Stimulated activated CD4-positive, alpha-beta T cell treated with anti-CD3 and anti-CD28 coated beads, Interleukin-1b, Interleukin-23, amount 100 ng/mL, for 4 hours (primary cell): Measurements from ENCODE around the gene TEAD4.

Experiments
- DNase-seq, 2 donors: peaks; one replicate each; pipeline ENCODE4 v3.0.0-alpha.2; 2020; ENCODE audit warnings: low read depth in 2 of 2

The TEAD4 gene

DNA sequence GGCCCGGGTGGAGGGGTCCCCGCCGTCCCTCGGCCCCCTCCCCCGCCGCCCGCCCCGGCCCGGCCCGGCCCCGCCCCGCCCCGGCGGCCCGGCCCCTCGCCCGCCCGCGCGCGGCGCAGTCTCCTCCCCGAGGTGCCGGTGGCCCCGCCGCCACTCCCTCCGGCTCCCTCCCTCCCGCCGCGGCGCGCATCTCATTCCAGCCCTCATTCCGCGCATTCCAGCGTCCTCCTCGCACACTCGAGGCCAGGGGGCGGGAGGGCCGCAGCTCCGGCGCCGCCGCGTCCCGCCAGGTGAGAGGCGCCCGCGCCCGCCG is at the start of gene TEAD4:
Gene TEAD4, plus strand, starts transcription at position 206 of the 313 bp plus-strand sequence.
- DNase-seq: no peak

DNA sequence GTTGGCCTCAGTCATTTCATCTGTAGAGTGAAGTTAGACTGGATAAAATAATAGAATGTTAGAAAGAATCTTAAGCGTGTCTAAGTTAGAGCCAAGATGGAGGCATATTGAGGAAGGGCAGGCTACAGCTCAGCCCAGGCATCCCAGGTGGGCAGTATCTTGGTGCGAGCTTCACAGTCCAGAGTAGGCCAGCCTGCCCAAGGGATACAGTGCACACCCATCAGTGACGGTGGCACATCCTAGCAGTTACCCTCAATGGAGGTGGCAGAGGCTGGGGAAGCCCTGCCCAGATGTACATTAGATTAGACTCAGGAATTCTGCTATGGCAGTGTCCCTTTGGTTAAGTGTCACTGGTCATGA is 47.0 kb upstream of the TEAD4 start:
- DNase-seq: no peak

DNA sequence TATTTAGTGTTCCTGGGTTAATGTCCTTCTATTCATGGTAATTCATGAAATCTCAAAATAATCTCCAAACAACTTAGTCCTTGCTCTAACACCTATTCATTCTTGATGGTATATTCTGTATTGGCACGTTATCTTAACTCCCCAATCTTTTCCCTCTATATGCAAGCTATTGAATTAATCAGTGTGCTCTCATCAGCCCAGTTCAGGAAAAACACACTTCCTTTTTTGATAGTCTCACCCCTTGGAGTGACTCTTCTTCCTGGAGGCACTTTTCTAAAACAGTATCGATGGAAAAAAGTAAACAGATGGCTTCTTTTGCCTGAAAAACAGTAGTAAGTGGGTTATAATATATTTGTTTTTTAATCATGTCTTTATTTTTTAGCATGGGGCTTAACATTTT is 39.9 kb upstream of the TEAD4 start:
- no peak for DNase-seq

DNA sequence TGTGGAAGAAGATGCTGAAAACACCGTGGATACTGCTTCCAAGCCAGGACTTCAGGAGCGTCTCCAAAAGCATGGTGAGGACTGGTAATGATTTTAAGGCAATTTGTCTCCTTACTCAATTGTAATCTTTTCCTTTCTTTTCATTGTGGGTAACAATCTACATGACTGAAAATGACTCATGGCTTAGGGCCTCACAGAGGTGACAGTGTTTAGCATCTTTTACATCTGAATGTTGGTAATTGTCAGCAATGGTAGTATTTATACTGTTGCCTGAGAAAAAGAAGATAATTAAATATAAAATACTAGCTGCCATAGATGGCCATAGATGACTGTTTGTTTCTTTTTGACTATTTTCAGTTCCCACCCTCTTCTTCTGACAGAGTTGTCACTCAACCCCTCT is 36.9 kb upstream of the TEAD4 start:
- no peak for DNase-seq

DNA sequence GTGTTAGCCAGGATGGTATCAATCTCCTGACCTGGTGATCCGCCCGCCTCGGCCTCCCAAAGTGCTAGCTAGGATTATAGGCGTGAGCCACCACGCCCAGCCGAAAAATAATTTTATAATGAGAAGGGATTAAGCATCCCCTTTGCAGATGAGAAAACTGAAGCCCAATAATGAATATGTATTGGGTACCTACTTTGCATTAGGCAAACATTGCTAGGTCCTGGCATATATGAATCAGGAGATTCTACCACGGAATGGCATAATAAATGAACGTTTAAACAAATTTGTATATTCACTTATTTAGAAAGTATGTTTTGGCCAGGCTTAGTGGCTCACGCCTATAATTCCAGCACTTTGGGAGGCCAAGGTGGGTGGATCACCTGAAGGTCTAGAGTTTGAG is 36.1 kb upstream of the TEAD4 start:
- DNase-seq: no peak

DNA sequence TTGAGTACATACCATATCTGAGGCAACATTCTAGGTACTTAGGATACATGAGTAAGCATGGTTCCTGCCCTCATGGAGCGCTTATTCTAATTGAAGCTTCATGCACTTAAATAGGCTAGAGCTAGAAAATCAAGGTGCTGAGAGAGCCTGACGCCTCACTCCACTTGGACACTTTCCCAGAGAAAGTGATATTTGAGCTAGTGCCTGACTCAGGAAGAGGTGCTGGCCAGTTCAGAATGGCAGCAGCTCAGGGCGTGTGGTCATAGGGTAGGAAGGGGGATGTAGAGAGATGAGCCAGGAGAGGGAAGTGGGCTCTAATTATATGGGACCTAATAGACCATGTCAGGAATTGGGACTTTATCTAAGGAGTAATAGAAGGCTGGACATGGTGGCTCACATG is 35.2 kb upstream of the TEAD4 start:
- DNase-seq: no peak

DNA sequence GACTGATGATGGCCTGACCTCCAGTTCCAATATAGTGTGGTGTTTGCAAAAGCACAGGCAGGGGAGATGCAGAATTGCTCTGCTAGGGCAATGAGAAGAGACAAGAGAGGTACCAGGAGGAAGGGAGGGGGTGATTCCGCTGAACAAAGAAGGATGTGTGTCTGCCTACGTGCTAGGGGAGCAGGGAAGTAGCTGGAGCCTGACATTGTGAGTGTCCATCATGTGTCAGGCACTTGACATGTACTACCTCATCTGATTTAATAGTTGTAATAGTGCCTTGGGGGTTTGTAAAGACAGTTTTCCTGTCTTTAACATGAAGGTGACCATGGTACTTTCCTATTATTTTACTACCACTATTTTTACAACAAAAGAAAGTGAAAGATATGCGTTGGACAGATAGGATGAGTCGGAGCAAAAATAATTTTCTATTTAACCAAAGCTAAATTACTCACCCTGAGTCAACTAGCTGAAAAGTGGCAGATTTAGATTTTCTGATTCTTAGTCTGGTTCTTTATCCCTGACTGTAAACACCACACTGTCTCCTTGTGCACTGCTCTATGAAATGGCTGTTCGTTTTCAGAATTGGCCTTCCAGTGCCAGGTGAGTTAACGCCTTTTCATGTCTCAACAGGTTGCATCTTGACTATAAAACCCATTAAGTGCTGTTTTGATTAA is 33.7 kb upstream of the TEAD4 start:
- DNase-seq: no peak

DNA sequence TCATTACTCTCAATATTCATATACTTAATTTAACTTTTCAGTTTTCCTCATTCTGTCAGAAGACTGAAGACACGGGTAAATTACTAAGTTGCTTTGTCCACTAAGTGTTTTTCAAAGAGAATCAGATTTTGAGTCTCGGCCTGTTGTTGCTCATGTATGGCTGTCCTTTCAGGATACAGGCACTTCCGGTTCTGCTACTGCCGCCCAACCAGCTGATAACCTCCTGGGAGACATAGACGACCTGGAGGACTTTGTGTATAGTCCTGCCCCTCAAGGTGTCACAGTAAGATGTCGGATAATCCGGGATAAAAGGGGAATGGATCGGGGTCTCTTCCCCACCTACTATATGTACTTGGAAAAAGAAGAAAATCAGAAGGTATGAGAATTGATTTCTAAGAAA is 28.3 kb upstream of the TEAD4 start:
- no peak for DNase-seq

DNA sequence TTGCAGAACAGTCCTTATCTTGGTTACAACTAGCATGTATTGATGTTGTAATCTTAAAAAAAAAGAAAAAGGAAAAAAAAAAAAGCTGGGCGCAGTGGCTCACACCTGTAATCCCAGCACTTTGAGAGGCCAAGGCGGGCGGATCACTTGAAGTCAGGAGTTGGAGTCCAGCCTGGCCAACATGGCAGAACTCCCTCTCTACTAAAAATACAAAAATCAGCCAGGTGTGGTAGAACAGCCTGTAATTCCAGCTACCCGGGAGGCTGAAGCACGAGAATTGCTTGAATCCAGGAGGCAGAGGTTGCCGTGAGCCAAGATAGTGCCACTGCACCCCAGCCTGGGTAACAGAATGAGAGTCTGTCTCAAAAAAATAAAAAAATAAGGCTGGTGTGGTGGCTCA is 25.6 kb upstream of the TEAD4 start:
- DNase-seq: no peak

DNA sequence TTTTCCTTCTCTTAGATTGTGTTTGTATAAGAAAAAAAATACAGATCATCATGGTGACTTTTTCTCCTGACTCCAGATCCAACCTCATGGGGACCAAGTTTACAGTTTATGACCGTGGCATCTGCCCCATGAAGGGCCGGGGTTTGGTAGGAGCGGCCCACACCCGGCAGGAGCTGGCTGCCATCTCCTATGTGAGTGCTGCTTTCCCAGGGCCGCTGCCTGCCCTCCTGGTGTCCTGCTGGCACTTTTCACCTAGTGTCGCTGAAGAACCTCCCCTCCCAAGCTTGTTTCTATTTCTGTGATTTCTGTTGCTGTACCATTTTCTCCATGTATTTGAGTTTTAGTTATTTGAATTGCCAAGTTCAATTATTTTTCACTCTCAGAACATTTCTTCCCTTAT is 24.8 kb upstream of the TEAD4 start:
- no peak for DNase-seq

DNA sequence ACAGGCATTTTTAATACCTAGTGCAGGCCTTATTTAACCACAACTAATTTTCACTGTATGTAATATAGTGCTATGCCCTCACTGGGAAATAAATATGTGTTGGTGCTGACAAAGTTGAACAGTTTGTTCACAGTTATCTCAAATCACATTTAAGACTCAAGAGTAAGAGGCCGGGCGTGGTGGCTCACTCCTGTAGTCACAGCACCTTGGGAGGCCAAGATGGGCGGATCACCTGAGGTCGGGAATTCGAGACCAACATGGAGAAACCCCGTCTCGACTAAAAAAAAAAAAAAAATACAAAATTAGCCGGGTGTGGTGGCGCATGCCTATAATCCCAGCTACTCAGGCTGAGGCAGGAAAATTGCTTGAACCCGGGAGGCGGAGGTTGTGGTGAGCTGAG is 22.9 kb upstream of the TEAD4 start:
- no peak for DNase-seq

DNA sequence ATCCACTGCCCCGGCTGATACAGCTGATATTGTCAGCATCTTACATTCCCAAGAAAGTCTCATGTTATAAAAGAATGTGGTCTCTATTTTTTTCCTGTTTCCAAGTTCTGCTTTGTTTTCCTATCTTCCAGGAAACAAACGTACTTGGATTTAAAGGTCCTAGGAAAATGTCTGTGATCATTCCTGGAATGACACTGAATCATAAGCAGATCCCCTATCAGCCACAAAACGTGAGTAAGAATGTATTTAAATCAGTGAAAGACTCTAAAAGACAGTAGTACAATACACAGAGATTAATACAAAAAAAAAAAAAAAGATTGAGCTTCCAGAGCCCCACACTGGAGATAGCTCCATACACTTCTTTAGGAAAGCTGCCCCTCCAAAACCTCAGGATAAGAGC is 21.7 kb upstream of the TEAD4 start:
- no peak for DNase-seq

DNA sequence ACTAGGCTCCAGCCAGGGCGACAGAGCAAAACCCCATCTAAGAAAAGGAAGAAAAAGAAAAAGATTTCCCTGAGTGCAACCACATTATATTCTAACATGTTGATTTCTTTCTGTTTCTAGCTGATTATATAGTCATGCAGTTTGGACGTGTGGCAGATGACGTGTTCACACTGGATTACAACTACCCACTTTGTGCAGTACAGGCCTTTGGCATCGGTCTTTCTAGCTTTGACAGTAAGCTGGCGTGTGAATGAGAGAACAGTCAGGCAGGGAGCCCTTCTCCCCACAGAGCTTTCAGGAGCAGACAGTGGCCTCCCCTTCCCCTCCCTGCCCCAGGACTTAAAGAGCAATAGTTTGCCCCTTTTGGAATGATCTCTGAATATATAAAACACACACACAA is 20.0 kb upstream of the TEAD4 start:
- DNase-seq: no peak

DNA sequence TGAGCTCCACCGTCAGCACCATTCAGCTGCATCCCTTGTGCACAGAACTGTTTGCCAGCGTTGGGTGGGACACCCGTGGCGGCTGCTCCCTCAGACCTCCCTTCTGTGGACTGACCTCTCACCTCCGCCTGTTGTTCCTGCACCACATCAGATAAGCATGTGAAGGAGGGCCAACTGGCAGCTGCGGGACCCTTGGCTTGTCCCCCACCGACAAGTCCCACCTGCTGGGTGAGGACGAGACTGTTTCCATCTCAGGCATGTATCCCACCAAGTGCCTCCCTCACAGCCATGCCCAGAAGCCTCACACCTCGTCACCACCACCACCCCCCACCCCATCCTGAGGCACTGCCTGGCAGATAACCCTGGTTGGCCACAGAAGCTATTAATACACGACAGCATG is 18.6 kb upstream of the TEAD4 start:
- DNase-seq: no peak

DNA sequence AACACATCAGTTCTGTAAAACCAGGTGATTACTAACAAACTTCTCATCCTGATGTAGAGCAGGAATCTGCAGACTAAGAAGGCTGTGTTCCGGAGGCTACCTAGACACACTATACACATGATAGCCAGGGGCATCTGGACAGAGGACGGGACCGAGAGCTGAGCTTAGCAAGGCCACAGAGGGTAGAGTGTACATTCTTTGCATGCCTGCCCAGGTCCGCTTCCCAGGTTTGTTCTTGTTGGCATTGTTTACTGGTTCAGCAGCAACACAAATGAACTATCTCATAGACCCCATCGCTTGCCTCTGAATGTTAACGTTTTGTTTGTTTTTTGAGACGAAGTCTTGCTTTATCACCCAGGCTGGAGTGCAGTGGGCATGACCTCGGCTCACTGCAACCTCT is 17.7 kb upstream of the TEAD4 start:
- no peak for DNase-seq

DNA sequence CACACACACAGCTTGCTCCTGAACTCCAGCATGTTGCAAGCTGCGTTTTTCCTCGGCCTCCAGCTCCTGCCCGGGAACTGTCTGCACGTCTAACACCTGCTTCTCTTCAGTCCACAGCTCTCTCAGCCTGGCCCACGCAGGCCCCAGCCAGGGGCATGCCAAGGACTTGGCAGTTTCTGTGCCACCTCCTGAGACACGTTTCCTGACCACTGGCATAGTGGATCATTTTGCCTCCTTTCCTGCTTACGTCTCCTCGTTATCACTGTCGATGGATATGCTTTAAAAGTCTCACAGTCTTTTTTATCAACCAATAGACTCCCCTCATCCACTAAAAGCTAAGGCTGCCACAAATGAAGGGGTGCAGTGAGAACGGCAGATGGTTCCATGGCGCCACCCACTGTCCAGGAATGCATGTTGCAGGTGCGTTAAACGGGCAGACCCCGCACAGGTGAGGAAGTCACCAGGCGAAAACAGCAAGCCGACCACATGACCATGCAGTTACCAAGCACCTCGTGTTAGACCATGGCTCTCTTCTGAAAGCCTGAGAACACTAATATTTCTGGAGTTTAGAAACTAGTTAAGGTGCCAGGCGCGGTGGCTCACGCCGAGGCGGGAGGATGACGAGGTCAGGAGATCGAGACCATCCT is 14.7 kb upstream of the TEAD4 start:
- DNase-seq: peak; percentile 26 to 39

DNA sequence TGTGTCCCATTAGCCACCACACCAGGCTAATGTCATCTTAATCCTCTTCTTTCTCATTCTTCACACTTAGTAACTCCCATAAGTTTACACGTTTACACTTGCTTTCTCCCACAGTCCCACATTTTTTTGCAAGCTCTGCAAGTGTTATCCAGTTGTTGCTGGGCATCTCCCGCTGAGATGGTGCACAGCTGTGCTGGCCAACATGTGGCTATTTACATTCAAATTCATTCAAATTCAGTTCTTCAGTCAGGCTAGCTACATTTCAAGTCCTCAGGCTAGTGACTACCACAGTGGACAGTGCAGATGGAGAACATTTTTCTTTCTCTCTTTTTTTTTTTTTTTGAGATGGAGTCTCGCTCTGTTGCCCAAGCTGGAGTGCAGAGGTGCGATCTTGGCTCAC is 9.8 kb upstream of the TEAD4 start:
- DNase-seq: no peak

DNA sequence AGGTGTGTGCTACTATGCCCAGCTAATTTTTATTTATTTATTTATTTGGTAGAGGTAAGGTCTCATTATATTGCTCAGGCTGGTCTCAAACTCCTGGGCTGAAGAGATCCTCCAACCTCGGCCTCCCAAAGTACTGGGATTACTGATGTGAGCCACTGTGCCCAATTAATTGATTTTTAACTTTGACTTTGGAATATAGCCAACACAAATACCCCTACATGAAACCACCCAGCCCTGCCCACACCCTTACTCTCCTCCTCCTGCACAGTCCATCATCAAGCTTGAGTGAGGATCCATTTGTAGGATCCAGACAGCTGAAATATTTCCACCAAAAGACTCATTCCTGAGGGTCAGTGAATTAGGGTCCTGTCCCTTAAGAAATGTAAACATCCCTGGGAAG is 3.3 kb upstream of the TEAD4 start:
- DNase-seq: no peak

DNA sequence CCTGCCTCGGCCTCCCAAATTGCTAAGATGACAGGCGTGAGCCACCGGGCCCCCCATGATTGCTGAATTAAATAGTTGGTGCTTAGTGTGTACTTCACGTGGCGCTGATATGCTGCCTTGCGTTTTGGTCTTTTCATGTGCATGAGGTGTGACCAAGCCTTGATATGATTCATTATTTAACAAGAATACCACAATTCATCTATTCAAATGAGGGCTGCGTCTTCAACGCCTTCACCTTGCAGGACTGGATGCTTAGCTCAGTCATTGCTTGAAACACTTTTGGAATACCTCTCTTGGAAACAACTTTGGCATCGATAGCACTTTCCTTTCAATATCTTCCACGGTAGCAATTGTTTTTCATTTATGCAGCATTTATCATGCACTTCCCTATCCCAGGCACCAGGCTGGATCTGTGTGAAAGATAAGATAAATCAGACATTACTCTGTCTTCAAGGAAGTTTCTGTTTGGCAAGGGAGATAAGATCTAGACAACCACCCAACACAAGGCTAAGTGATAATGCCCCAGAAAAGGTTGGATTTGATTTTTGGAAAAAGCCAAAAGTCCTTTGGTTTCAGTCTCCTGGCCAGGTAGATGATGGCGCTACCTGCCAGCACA is 1.3 kb upstream of the TEAD4 start:
- no peak for DNase-seq

DNA sequence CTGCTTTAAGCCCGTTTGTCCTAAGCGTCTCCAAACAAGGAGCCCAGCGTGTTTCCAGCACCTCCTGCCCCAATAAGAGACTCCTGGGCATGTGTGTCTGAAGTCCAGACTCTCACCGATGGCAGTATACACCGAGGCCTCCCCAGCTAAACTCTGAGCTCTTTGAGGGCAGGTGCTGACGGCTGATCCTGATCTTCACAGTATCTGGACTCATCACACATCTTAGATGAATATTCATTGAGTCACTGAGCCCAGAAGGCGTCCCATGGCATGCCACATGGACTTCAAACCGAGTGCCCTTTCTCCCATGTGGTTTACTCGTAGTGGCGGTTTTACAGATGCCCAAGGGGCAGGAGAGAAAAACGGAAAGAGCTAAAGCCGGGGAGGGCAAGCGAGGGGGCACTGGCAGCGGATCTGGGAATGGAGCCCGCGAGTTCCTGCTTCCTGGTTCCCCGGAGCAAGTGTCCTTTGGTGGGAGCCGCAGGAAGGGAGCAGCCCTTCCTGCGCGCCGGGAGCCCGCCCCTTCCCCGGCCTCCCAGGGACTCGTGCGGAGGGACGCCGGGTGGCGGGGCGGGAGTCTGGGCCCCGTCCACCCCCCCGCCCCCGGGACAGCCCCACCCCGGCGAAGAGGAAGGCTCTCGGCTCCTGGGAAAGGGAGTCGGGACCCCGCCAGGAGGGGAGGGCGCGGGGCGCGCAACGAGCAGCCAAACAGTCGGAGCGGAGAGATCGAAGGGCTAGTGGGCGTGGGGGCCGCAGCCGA is 585 bp upstream of the TEAD4 start:
- DNase-seq: no peak

DNA sequence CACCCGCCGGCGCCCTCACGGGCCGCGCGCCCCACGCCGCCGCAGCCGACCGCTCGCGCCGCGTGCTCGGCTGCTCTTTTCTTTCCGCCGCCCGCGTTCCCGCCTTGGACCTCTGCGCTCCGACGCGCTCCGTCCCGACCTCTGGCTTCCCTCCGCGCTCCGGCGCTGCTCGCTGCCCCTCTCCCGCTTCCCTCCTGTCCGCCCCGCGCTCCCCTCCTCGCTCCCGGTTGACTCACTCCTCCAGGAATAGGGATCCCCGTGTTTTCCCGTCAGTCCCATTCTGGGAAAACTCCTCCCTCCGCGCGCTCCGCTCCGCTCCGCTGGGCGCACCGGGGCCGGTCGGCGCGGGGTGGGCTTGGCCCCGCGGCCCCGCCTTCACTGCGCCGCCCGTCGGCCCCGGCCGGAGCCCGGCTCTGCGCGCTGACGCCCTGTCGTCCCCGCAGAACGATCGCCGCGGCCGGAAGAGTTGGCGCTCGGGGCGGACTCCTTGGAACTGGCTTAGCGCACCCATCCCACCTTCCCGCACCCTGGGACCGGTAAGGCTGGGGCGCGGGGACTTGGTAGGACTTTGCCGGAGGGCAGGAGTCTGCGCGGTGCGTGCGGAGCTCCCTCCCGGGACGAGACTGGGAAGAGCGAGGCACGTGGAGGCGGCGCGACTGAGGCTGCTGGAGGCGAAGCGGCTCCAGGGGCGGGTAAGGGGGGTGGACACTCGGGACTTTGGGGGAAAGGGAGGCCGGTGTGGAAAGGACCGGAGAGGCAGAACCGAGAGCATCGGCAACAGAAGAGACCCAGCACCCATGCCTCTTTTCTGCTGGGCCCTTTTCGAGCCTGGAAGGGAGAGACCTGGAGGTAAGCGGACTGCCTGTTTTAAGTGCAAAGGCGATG is 550 bp downstream of the TEAD4 start:
- DNase-seq: no peak

DNA sequence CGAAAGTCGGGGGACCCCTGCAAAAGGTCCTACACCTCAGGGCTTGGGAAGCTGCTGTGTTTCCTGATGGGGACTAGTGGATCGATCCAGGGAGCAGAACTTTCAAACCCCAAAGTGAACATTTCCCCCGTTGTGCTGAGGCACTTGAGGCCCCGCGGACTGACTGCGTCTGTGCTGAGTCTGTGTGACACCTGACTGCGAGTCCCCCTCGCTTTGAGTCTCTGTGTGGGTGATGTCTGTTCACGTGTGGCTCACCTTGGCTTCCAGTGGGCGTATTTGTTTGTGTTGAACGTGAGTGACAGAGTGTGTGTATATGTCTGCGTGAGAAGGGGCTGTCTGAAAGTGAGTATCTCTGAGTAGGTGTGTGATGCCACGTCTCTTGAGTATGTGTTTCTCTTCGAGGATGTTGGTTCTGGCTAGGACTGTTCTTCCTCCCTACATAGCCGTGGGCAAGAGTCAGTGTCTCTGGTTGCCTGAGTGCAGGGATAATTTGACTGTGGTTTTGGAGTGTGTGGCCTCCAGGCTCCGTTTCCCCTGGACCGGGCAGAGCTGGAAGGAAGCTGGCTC is 1.3 kb downstream of the TEAD4 start:
- DNase-seq: no peak
